Activated effector memory CD4-positive, alpha-beta T cell treated with anti-CD3 and anti-CD28 coated beads, Interleukin-2, amount 50 U/mL, for 16 hours (primary cell): ENCODE measurements around the gene RNF111.
"Not testable (repeated sequence)": the region's sequence is repeated elsewhere in the genome, so short reads cannot be mapped to it uniquely, and the experiment has no call there.

Source experiments
- DNase-seq: peaks from one replicate; pipeline ENCODE4 v3.0.0-alpha.2; 2020

Gene RNF111

DNA sequence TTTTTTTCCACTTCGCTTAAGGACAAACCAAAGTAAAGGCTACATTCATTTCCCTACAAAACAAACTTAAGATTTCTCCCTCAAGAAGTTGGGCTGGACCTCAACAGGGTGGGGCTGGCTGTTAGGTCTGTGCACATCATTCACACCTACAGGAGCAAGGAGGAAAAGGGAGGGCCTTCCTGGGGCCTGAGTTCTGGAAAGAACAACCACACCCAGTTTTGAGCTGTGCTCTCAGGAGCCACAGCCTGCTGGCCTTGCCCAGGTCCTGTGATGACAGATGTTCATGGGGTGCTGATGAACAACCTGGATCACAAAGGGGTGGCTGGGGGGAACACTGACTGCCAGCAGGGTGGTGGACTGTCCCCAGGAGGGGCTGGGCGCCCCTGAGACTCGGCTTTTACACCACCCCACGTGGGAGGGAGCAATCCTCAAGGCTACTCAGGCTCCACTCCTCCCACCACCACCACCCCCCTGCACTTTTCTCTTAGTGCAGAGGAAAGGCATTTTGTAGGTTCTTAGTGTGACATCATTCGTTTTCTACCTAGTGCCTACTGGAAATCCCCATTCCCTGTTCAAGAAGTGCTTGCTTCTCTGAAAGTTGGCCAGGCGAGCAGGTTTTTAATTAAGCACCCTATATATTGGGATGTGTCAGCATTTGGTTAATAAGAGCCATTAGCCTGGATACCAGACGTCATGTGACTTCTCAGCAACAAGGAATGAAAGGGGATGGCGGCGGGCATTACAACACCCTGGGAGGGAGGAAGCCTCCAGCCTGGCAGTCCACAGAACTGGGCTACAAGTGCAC lies 153.2 kb downstream of the RNF111 start:
- no peak for DNase-seq

- no peak for DNase-seq
Observed at GRCh38 chr15:59143281-59143680, 155.8 kb downstream of the RNF111 start.

GRCh38 chr15:59144594-59144993 lies 157.1 kb downstream of the RNF111 start:
- not testable (repeated sequence) for DNase-seq
